Calu3 (cell line): Measurements from ENCODE around the gene FARS2. TPM values are rescaled to one million over a fixed set of nuclear protein-coding genes. Genes with fewer than 3 reads are reported as not detected.

ENCODE experiments used
- BruUV-seq: library from RNA; stranded (reverse); fragments of 400-500 nt; replicated peaks from 2 replicates; lab custom pipeline; 2021; lab: Mats Ljungman, UMichigan
- CTCF ChIA-PET: fragments of 300-600 bp; sonication (Branson Sonifier 250); formaldehyde crosslinking; loops from one replicate; lab custom pipeline; 2022; ENCODE audit warnings: antibody characterized with exemption; lab: Charles Lee
- DNase-seq: peaks from one replicate; pipeline ENCODE4 v3.0.0; 2022
- H3K27ac Mint-ChIP-seq: one replicate; pipeline ENCODE4 v1.8.0; 2022; ENCODE audit warnings: mixed read lengths; ENCODE audit not compliant: unreplicated experiment
- H3K27me3 Mint-ChIP-seq: one replicate; pipeline ENCODE4 v1.8.0; 2022; ENCODE audit warnings: mixed read lengths; ENCODE audit not compliant: unreplicated experiment
- H3K36me3 Mint-ChIP-seq: one replicate; pipeline ENCODE4 v1.8.0; 2022; ENCODE audit warnings: mild to moderate bottlenecking, moderate library complexity, mixed read lengths; ENCODE audit not compliant: insufficient read depth, unreplicated experiment
- H3K4me1 Mint-ChIP-seq: one replicate; pipeline ENCODE4 v1.8.0; 2022; ENCODE audit warnings: mild to moderate bottlenecking, low read depth, mixed read lengths; ENCODE audit not compliant: unreplicated experiment
- H3K4me3 Mint-ChIP-seq: one replicate; pipeline ENCODE4 v1.8.0; 2022; ENCODE audit warnings: mild to moderate bottlenecking, low read depth, moderate library complexity, mixed read lengths; ENCODE audit not compliant: unreplicated experiment
- H3K9me3 Mint-ChIP-seq: one replicate; pipeline ENCODE4 v1.8.0; 2022; ENCODE audit warnings: low read depth, mixed read lengths; ENCODE audit not compliant: unreplicated experiment
- CTCF ChIP-seq: fragments of 200-600 bp; IDR thresholded peaks from one replicate; pipeline ENCODE4 v1.8.0; 2022; ENCODE audit warnings: antibody characterized with exemption; ENCODE audit not compliant: unreplicated experiment
- intact Hi-C: fragments of 100-400 bp; cut with micrococcal nuclease; formaldehyde crosslinking; loops from one replicate; pipeline ENCODE4 v1.10.0; 2022; ENCODE audit not compliant: unreplicated experiment
- total RNA-seq: library from RNA; stranded (reverse); gene quantifications from 2 replicates; pipeline ENCODE4 v1.2.3, GENCODE V29; 2022

Gene FARS2
- total RNA-seq, 1 experiment from 2014 or later = 13.4 TPM

DNA sequence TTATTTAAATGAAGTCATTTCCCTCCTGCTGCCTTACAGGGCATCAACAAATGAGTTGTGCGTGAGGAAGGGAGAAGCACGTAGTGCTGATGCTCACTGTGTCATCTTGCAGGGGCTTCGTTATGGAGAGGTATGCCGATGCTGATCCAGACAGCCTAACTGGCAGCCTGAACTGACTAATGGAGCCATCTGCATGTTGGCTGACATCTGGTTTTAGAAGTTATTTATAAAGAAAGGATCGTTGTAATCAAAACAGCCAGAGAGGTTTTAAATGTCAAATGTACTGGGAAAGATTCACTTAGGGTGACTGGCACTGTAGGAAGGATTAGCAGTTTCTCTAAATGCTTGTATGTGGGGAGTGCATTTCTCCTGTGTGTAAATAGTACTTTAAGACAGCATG, 54.6 kb downstream of the FARS2 start:
- H3K4me1 Mint-ChIP-seq = no peaks in the 10 kb centered on the region
- no peak for TF ChIP-seq CTCF
- BruUV-seq = no TSS peak
- no peak for DNase-seq
- H3K4me3 Mint-ChIP-seq = no peak overlapping the region
- CTCF ChIA-PET = no interaction called here
- no peaks in the 10 kb centered on the region for H3K36me3 Mint-ChIP-seq
- intact Hi-C loops = no loop called here
- no peak overlapping the region for H3K27ac Mint-ChIP-seq
- H3K9me3 Mint-ChIP-seq = no peaks in the 10 kb centered on the region
- no peaks in the 10 kb centered on the region for H3K27me3 Mint-ChIP-seq

DNA sequence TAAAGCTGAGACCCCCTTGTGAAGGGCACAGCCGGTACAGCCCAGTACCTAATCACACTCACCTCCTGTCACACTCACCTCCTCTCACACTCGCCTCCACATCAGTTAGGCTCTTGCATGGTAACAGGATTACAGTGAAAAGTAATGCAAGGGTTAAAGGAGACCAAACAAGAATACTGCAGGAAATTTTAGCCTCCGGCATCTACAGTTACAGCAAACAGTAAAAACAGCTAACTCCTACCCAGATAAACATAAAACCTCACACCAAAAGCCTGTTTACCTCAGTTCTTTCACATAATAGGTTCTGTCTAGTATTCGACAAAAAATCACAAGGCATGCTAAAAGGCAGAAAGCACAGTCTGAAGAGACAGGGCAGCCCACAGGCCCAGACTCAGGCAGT, 55.6 kb downstream of the FARS2 start:
- H3K4me3 Mint-ChIP-seq = no peak overlapping the region
- no TSS peak for BruUV-seq
- H3K4me1 Mint-ChIP-seq = no peaks in the 10 kb centered on the region

GRCh38 chr6:5318617-5319272, 57.4 kb downstream of the FARS2 start:
- CTCF ChIA-PET = no interaction called here
- intact Hi-C loops = no loop called here
- no peak for DNase-seq
- no TSS peak for BruUV-seq
- TF ChIP-seq CTCF = no peak
- Mint-ChIP-seq H3K4me3 (no peak overlapping the region), H3K36me3 (peaks cover under 1% of the 10 kb centered on the region), H3K9me3 (no peaks in the 10 kb centered on the region), H3K27ac (no peak overlapping the region), H3K4me1 (no peaks in the 10 kb centered on the region), H3K27me3 (no peaks in the 10 kb centered on the region)

More for the DNA sequence above, 55.6 kb downstream of the FARS2 start:
- H3K36me3 Mint-ChIP-seq = no peaks in the 10 kb centered on the region
- intact Hi-C loops = no loop called here
- CTCF ChIA-PET = no interaction called here
- H3K27me3 Mint-ChIP-seq = no peaks in the 10 kb centered on the region
- TF ChIP-seq CTCF = no peak
- no peak overlapping the region for H3K27ac Mint-ChIP-seq
- H3K9me3 Mint-ChIP-seq = no peaks in the 10 kb centered on the region
- no peak for DNase-seq

DNA sequence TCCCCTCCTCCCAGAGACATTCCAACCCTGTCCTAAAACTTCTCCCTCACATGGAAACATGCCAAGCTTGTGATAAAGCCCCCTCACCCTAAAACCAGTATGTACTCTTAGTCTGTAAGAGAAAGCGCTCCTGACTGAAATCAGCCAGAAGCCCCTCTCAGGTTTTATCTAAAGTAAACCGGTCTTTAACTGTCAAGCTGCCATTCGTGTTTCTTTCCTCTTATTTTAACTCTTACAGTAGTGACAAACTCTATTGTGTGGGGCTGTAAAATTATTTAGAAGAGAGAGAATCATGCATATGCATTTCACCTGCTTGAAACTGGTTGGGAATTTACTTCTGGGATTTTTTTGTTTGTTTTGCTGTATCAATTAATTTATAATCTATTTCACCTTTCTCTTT, 62.7 kb downstream of the FARS2 start:
- Mint-ChIP-seq H3K4me3 (no peak overlapping the region), H3K36me3 (peaks cover 4% of the 10 kb centered on the region), H3K9me3 (peaks cover 2% of the 10 kb centered on the region), H3K4me1 (no peaks in the 10 kb centered on the region), H3K27ac (no peak overlapping the region), H3K27me3 (no peaks in the 10 kb centered on the region)
- TF ChIP-seq CTCF = no peak
- no TSS peak for BruUV-seq
- intact Hi-C loops = no loop called here
- CTCF ChIA-PET = no interaction called here
- DNase-seq = no peak
